ENCODE results near the gene ABCG1. TPM values are rescaled to one million over a fixed set of nuclear protein-coding genes. Genes with fewer than 3 reads are reported as not detected.

The ABCG1 gene
- total and polyA plus RNA-seq, 2 donors (not counting 3 experiments of a cell fraction or from before 2014, with no cell fraction given), result 6.7 to 19.6 TPM

GRCh38 chr21:42202321-42202720 is 16.6 kb upstream of the ABCG1 start:
- POLR2A ChIA-PET, result no interaction called here
- Histone ChIP-seq H2AFZ (ENCODE audit: low read depth, low read length) (no peak overlapping the region), H3K27ac (ENCODE audit: insufficient read depth, low read depth, low read length) (no peak overlapping the region), H4K20me1 (replicated peaks; ENCODE audit: control insufficient read depth, extremely low read depth, insufficient read depth, low read length) (no peaks in the 10 kb centered on the region), H3K27me3 (ENCODE audit: control insufficient read depth in 2 of 2, insufficient read depth in 2 of 2, low read length in 2 of 2) (no peaks in the 10 kb centered on the region), H3K4me3 (replicated peaks in 1 of 3; ENCODE audit: insufficient read depth in 1 of 3, low read depth in 1 of 3, low read length in 3 of 3) (no peak overlapping the region), H3K9me1 (replicated peaks; ENCODE audit: control insufficient read depth, extremely low read depth, insufficient read depth, low read length) (no peaks in the 10 kb centered on the region), H3K9me3 (replicated peaks; ENCODE audit: control insufficient read depth, insufficient read depth, low read length) (no peaks in the 10 kb centered on the region), H3K36me3 (ENCODE audit: control insufficient read depth in 2 of 2, extremely low read depth in 1 of 2, insufficient read depth in 2 of 2, low read length in 2 of 2) (no peaks in the 10 kb centered on the region), H3K9ac (replicated peaks; ENCODE audit: extremely low read depth, insufficient read depth, low read length) (no peak overlapping the region), H3K4me2 (ENCODE audit: insufficient read depth, low read length) (no peak overlapping the region), H3K4me1 (ENCODE audit: control insufficient read depth, extremely low read depth, insufficient read depth, low read length) (peaks cover 18% of the 10 kb centered on the region), H3K79me2 (ENCODE audit: control insufficient read depth, insufficient read depth, low read length) (no peaks in the 10 kb centered on the region)
- FAIRE-seq (no peak), DNase-seq (ENCODE audit: low read depth, low spot score) (no peak)
- dilution Hi-C loops (cut with MboI; ENCODE audit: extremely low pct_ligation_motif_present, low sequenced_read_pairs), result no loop called here
- intact Hi-C loops (cut with micrococcal nuclease), result no loop called here
- no TSS peak for BruUV-seq (replicated peaks)
- CTCF ChIA-PET, result interaction anchor here (2.4 kb wide), 1 partner anchor 56 kb away, joined by 7 read pairs; no protein-coding TSS in a partner anchor
- TF ChIP-seq FOS (IDR thresholded peaks at IDR 0.05; ENCODE audit: borderline replicate concordance, insufficient read depth, low read length) (no peak), POLR2A (IDR thresholded peaks at IDR 0.05; ENCODE audit: low read depth, low read length) (no peak), EZH2 (IDR thresholded peaks at IDR 0.05; ENCODE audit: borderline replicate concordance, low read depth, low read length, severe bottlenecking) (no peak), GATA2 (IDR thresholded peaks at IDR 0.05; ENCODE audit: insufficient read depth, insufficient read length, low read depth, low read length) (no peak), JUN (IDR thresholded peaks at IDR 0.05; ENCODE audit: borderline replicate concordance, insufficient read depth, insufficient read length, low read depth) (no peak), MYC (IDR thresholded peaks at IDR 0.05; ENCODE audit: low read depth, low read length) (no peak), POLR2AphosphoS5 (IDR thresholded peaks at IDR 0.05; ENCODE audit: insufficient read depth, low read depth, low read length) (no peak)
- TF ChIP-seq, protein P1, sequence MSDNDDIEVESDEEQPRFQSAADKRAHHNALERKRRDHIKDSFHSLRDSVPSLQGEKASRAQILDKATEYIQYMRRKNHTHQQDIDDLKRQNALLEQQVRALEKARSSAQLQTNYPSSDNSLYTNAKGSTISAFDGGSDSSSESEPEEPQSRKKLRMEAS (IDR thresholded peaks at IDR 0.05; ENCODE audit: insufficient read depth, insufficient read length), result no peak
- TF ChIP-seq, protein P2, sequence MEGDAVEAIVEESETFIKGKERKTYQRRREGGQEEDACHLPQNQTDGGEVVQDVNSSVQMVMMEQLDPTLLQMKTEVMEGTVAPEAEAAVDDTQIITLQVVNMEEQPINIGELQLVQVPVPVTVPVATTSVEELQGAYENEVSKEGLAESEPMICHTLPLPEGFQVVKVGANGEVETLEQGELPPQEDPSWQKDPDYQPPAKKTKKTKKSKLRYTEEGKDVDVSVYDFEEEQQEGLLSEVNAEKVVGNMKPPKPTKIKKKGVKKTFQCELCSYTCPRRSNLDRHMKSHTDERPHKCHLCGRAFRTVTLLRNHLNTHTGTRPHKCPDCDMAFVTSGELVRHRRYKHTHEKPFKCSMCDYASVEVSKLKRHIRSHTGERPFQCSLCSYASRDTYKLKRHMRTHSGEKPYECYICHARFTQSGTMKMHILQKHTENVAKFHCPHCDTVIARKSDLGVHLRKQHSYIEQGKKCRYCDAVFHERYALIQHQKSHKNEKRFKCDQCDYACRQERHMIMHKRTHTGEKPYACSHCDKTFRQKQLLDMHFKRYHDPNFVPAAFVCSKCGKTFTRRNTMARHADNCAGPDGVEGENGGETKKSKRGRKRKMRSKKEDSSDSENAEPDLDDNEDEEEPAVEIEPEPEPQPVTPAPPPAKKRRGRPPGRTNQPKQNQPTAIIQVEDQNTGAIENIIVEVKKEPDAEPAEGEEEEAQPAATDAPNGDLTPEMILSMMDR (IDR thresholded peaks at IDR 0.05; ENCODE audit: extremely low read depth in 1 of 2, insufficient read depth in 1 of 2, low read depth in 1 of 2, low read length in 2 of 2), result no peak

Measured in endothelial cell of umbilical vein (primary cell).